Left lung (tissue), 10 donors: Measurements from ENCODE around the gene CRIP3. TPM values are rescaled to one million over a fixed set of nuclear protein-coding genes. Genes with fewer than 3 reads are reported as not detected.

Experiments used
- ATAC-seq: fragments of 200-7000 bp; cut with Tn5 transposase; one replicate; pipeline ENCODE4 v1.9.1; 2020; ENCODE audit warnings: moderate library complexity
- DNase-seq, 4 donors: peaks; one replicate each; pipeline ENCODE4 v3.0.0-alpha.2; 2013 to 2020
- H3K27ac ChIP-seq, 2 donors: fragments of 200-600 bp; sonication (generic) in 1 of 2; one replicate each; pipeline versions ENCODE4 v1.5.0 to v1.8.0; 2020 to 2021
- H3K27me3 ChIP-seq, 2 donors: fragments of 200-600 bp; sonication (generic) in 1 of 2; one replicate each; pipeline versions ENCODE4 v1.5.0 to v1.8.0; 2020 to 2021
- H3K36me3 ChIP-seq, 2 donors: fragments of 200-600 bp; sonication (generic) in 1 of 2; one replicate each; pipeline versions ENCODE4 v1.5.0 to v1.8.0; 2020 to 2021
- H3K4me1 ChIP-seq, 2 donors: fragments of 200-600 bp; one replicate each; pipeline ENCODE4 v1.8.0; 2021
- H3K4me3 ChIP-seq, 2 donors: fragments of 200-600 bp; sonication (generic) in 1 of 2; one replicate each; pipeline versions ENCODE4 v1.5.0 to v1.8.0; 2020 to 2021; ENCODE audit warnings: mild to moderate bottlenecking in 1 of 2
- H3K9me3 ChIP-seq, 2 donors: fragments of 200-600 bp; sonication (generic) in 1 of 2; one replicate each; pipeline versions ENCODE4 v1.5.0 to v1.8.0; 2020 to 2021
- intact Hi-C, 2 donors: fragments of 100-400 bp; cut with DNase I; formaldehyde crosslinking; loops; one replicate each; pipeline versions ENCODE4 v1.11.2 to v1.14.2; 2022
- polyA plus RNA-seq, 6 donors: library from polyadenylated mRNA; unstranded; fragments of 120-200 nt; gene quantifications; one replicate each; pipeline ENCODE4 v1.2.1, GENCODE V29; 2013; ENCODE audit not compliant: insufficient read length in 6 of 6
- total RNA-seq, 2 donors: library from RNA; stranded (reverse); fragmentation: NEBNext Ultra II Directional; extraction: Animal tissue kit (Norgen Biotek cat#: 25700); gene quantifications; one replicate each; pipeline ENCODE4 v1.2.1, GENCODE V29; 2021
- TF ChIP-seq, protein P1 (sequence below), 2 donors: fragments of 200-600 bp; sonication (generic) in 1 of 2; IDR thresholded peaks; one replicate each; pipeline versions ENCODE4 v1.5.0 to v1.8.0; 2021; ENCODE audit warnings: antibody characterized with exemption in 2 of 2
- donor health status: DM: no; HTN: yes; CAD: no.
- donor health status: DM: no; HTN: no; CAD: no.

Gene CRIP3
- total and polyA plus RNA-seq, 8 donors, result 0.52 to 7.6 (median 3.8) TPM

- no peak overlapping the region for H3K27ac ChIP-seq
- H3K27me3 ChIP-seq, result peaks cover 0 to 19% of the 10 kb centered on the region in 2 donors
- H3K4me3 ChIP-seq, result no peak overlapping the region
- no peaks in the 10 kb centered on the region for H3K4me1 ChIP-seq
- intact Hi-C loops, result no loop called here
- no peak for DNase-seq
- no peak for ATAC-seq
- H3K36me3 ChIP-seq, result no peaks in the 10 kb centered on the region
- TF ChIP-seq, protein P1, sequence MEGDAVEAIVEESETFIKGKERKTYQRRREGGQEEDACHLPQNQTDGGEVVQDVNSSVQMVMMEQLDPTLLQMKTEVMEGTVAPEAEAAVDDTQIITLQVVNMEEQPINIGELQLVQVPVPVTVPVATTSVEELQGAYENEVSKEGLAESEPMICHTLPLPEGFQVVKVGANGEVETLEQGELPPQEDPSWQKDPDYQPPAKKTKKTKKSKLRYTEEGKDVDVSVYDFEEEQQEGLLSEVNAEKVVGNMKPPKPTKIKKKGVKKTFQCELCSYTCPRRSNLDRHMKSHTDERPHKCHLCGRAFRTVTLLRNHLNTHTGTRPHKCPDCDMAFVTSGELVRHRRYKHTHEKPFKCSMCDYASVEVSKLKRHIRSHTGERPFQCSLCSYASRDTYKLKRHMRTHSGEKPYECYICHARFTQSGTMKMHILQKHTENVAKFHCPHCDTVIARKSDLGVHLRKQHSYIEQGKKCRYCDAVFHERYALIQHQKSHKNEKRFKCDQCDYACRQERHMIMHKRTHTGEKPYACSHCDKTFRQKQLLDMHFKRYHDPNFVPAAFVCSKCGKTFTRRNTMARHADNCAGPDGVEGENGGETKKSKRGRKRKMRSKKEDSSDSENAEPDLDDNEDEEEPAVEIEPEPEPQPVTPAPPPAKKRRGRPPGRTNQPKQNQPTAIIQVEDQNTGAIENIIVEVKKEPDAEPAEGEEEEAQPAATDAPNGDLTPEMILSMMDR (IDR thresholded peaks at IDR 0.05), result no peak
- no peaks in the 10 kb centered on the region for H3K9me3 ChIP-seq
Measured at GRCh38 chr6:43256670-43257366, 51.8 kb downstream of the CRIP3 start.

Other genes starting within 250 kb of the CRIP3 start
- gene MRPL2, start 249.4 kb downstream of the CRIP3 start, total RNA-seq, result 10 to 100 TPM; 35.2 to 43.4 TPM
- gene MRPL2, start 249.4 kb downstream of the CRIP3 start, polyA plus RNA-seq, result 10 to 100 TPM; 36.2 to 48.0 (median 40.5) TPM
- gene KLC4, start 249.2 kb downstream of the CRIP3 start, total RNA-seq, result 10 to 100 TPM; 20.2 to 38.8 TPM
- 10 to 100 TPM; 44.5 to 55.6 (median 53.3) TPM for gene KLC4, start 249.2 kb downstream of the CRIP3 start, polyA plus RNA-seq
- 100 to 1,000 TPM in 1 of 2 donors, 10 to 100 TPM in 1; 89.2 to 179 TPM for gene PTK7, start 232.5 kb downstream of the CRIP3 start, total RNA-seq
- 100 to 1,000 TPM; 274 to 312 (median 289) TPM for gene PTK7, start 232.5 kb downstream of the CRIP3 start, polyA plus RNA-seq
- gene SRF, start 137.6 kb downstream of the CRIP3 start, total RNA-seq, result 10 to 100 TPM; 31.8 to 36.3 TPM
- 10 to 100 TPM; 20.2 to 33.5 (median 30.1) TPM for gene SRF, start 137.6 kb downstream of the CRIP3 start, polyA plus RNA-seq
- 10 to 100 TPM; 36.1 to 37.3 TPM for gene CUL9, start 126.6 kb downstream of the CRIP3 start, total RNA-seq
- gene CUL9, start 126.6 kb downstream of the CRIP3 start, polyA plus RNA-seq, result 10 to 100 TPM; 35.9 to 55.1 (median 42.3) TPM
- 10 to 100 TPM; 47.3 to 49.6 TPM for gene DNPH1, start 79.3 kb downstream of the CRIP3 start, total RNA-seq
- gene DNPH1, start 79.3 kb downstream of the CRIP3 start, polyA plus RNA-seq, result 10 to 100 TPM; 26.4 to 43.4 (median 31.9) TPM
- under 1 TPM; 0.08 to 0.26 TPM for gene TTBK1, start 65.3 kb downstream of the CRIP3 start, total RNA-seq
- under 1 TPM; 0.42 to 0.94 (median 0.77) TPM for gene TTBK1, start 65.3 kb downstream of the CRIP3 start, polyA plus RNA-seq
- not detected for gene SLC22A7, start 10.6 kb downstream of the CRIP3 start, total RNA-seq
- under 1 TPM in 5 of 6 donors, not detected in 1; 0.07 to 0.28 (median 0.20) TPM for gene SLC22A7, start 10.6 kb downstream of the CRIP3 start, polyA plus RNA-seq
- gene ZNF318, start 60.8 kb upstream of the CRIP3 start, total RNA-seq, result 10 to 100 TPM; 13.3 to 14.3 TPM
- 10 to 100 TPM; 30.1 to 37.6 (median 32.7) TPM for gene ZNF318, start 60.8 kb upstream of the CRIP3 start, polyA plus RNA-seq
- gene ABCC10, start 118.7 kb upstream of the CRIP3 start, total RNA-seq, result 10 to 100 TPM; 38.5 to 43.8 TPM
- gene ABCC10, start 118.7 kb upstream of the CRIP3 start, polyA plus RNA-seq, result 10 to 100 TPM; 19.7 to 33.4 (median 28.8) TPM
- gene DLK2, start 146.7 kb upstream of the CRIP3 start, total RNA-seq, result 1 to 10 TPM in 1 of 2 donors, under 1 TPM in 1; 0.93 to 1.0 TPM
- 1 to 10 TPM; 1.3 to 2.6 (median 2.0) TPM for gene DLK2, start 146.7 kb upstream of the CRIP3 start, polyA plus RNA-seq
- 10 to 100 TPM; 24.5 to 27.9 TPM for gene TJAP1, start 168.7 kb upstream of the CRIP3 start, total RNA-seq
- 10 to 100 TPM; 35.6 to 46.9 (median 39.7) TPM for gene TJAP1, start 168.7 kb upstream of the CRIP3 start, polyA plus RNA-seq
- gene LRRC73, start 201.5 kb upstream of the CRIP3 start, total RNA-seq, result 1 to 10 TPM in 1 of 2 donors, under 1 TPM in 1; 0.52 to 1.5 TPM
- gene LRRC73, start 201.5 kb upstream of the CRIP3 start, polyA plus RNA-seq, result under 1 TPM; 0.30 to 0.99 (median 0.60) TPM
- gene YIPF3, start 208.1 kb upstream of the CRIP3 start, total RNA-seq, result 100 to 1,000 TPM; 101 to 128 TPM
- gene YIPF3, start 208.1 kb upstream of the CRIP3 start, polyA plus RNA-seq, result 100 to 1,000 TPM; 123 to 137 (median 132) TPM
- gene POLR1C, start 208.3 kb upstream of the CRIP3 start, total RNA-seq, result 10 to 100 TPM; 31.9 to 46.3 TPM
- 10 to 100 TPM; 32.1 to 40.7 (median 35.5) TPM for gene POLR1C, start 208.3 kb upstream of the CRIP3 start, polyA plus RNA-seq